Tibial nerve (tissue), 4 donors: ENCODE measurements around the gene RNF6.

Experiments used
- CTCF ChIP-seq, 5 experiments: fragments of 200-600 bp in 3 of 5; fragments of 450-650 bp in 2 of 5; sonication (generic) in 3 of 5; IDR thresholded peaks; one replicate each; pipeline ENCODE4 v1.5.1; 2016 to 2019; ENCODE audit warnings: antibody characterized with exemption in 5 of 5, mild to moderate bottlenecking in 3 of 5, moderate library complexity in 2 of 5
- EP300 ChIP-seq, 2 donors: sonication (generic); formaldehyde crosslinking; IDR thresholded peaks; one replicate each; pipeline ENCODE4 v1.6.1; 2017; ENCODE audit warnings: antibody characterized with exemption in 2 of 2, mild to moderate bottlenecking in 1 of 2
- POLR2A ChIP-seq, 2 donors: fragments of 450-650 bp; IDR thresholded peaks; one replicate each; pipeline ENCODE4 v1.6.1; 2017; ENCODE audit warnings: antibody characterized with exemption in 2 of 2, mild to moderate bottlenecking in 2 of 2, moderate library complexity in 2 of 2

GRCh38 chr13:26254583-26255111 is 32.5 kb upstream of the RNF6 start:
- no peak for TF ChIP-seq CTCF (IDR thresholded peaks at IDR 0.05)
- no peak for TF ChIP-seq POLR2A (IDR thresholded peaks at IDR 0.05)
- TF ChIP-seq EP300 (IDR thresholded peaks at IDR 0.05), result no peak
